SK-N-SH treated with all-trans-retinoic acid at 6 μM for 48 hours (cell line): ENCODE data around the gene SNED1.

Experiments used
- CSDC2 ChIP-seq: fragments of 250-450 bp; sonication (Bioruptor Pico); IDR thresholded peaks from 2 replicates; pipeline ENCODE4 v1.5.0; 2020; ENCODE audit warnings: mild to moderate bottlenecking, moderate library complexity
- OSR1 ChIP-seq: fragments of 250-450 bp; sonication (Bioruptor Pico); IDR thresholded peaks from 2 replicates; pipeline ENCODE4 v1.8.0; 2022; ENCODE audit warnings: moderate library complexity, mild to moderate bottlenecking, inconsistent platforms
- RARB ChIP-seq: fragments of 250-450 bp; sonication (Bioruptor Pico); IDR thresholded peaks from 2 replicates; pipeline ENCODE4 v1.8.0; 2021; ENCODE audit warnings: mild to moderate bottlenecking, moderate library complexity
- ZFP3 ChIP-seq: fragments of 250-450 bp; sonication (Bioruptor Pico); IDR thresholded peaks from 2 replicates; pipeline ENCODE4 v1.5.0; 2020; ENCODE audit warnings: mild to moderate bottlenecking, moderate library complexity
- ZFP30 ChIP-seq: fragments of 450-650 bp; formaldehyde crosslinking; IDR thresholded peaks from 2 replicates; pipeline ENCODE4 v1.5.0; 2022; ENCODE audit warnings: mild to moderate bottlenecking, moderate library complexity
- ZNF70 ChIP-seq: fragments of 450-650 bp; formaldehyde crosslinking; IDR thresholded peaks from 2 replicates; pipeline ENCODE4 v1.5.0; 2020; ENCODE audit warnings: mild to moderate bottlenecking, moderate library complexity
- ZNF8 ChIP-seq: fragments of 450-650 bp; formaldehyde crosslinking; IDR thresholded peaks from 2 replicates; pipeline ENCODE4 v1.5.0; 2020; ENCODE audit warnings: mild to moderate bottlenecking, moderate library complexity
- TF ChIP-seq, protein P1 (sequence below): fragments of 250-450 bp; sonication (Bioruptor Pico); IDR thresholded peaks from 2 replicates; pipeline ENCODE4 v1.8.0; 2020; ENCODE audit warnings: mild to moderate bottlenecking, moderate library complexity, borderline replicate concordance
- TF ChIP-seq, protein P2 (sequence below): fragments of 250-450 bp; sonication (Bioruptor Pico); IDR thresholded peaks from 2 replicates; pipeline ENCODE4 v1.5.1; 2021; ENCODE audit warnings: mild to moderate bottlenecking, moderate library complexity

- no peak for TF ChIP-seq ZFP3
- TF ChIP-seq, protein P1, sequence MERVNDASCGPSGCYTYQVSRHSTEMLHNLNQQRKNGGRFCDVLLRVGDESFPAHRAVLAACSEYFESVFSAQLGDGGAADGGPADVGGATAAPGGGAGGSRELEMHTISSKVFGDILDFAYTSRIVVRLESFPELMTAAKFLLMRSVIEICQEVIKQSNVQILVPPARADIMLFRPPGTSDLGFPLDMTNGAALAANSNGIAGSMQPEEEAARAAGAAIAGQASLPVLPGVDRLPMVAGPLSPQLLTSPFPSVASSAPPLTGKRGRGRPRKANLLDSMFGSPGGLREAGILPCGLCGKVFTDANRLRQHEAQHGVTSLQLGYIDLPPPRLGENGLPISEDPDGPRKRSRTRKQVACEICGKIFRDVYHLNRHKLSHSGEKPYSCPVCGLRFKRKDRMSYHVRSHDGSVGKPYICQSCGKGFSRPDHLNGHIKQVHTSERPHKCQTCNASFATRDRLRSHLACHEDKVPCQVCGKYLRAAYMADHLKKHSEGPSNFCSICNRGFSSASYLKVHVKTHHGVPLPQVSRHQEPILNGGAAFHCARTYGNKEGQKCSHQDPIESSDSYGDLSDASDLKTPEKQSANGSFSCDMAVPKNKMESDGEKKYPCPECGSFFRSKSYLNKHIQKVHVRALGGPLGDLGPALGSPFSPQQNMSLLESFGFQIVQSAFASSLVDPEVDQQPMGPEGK (CRISPR knock-in tag), result no peak
- no peak for TF ChIP-seq ZFP30 (CRISPR knock-in tag)
- TF ChIP-seq RARB (CRISPR knock-in tag), result no peak
- TF ChIP-seq ZNF70 (CRISPR knock-in tag), result no peak
- no peak for TF ChIP-seq ZNF8 (CRISPR knock-in tag)
- TF ChIP-seq CSDC2 (CRISPR knock-in tag), result no peak
- TF ChIP-seq OSR1 (CRISPR knock-in tag), result no peak
- TF ChIP-seq, protein P2, sequence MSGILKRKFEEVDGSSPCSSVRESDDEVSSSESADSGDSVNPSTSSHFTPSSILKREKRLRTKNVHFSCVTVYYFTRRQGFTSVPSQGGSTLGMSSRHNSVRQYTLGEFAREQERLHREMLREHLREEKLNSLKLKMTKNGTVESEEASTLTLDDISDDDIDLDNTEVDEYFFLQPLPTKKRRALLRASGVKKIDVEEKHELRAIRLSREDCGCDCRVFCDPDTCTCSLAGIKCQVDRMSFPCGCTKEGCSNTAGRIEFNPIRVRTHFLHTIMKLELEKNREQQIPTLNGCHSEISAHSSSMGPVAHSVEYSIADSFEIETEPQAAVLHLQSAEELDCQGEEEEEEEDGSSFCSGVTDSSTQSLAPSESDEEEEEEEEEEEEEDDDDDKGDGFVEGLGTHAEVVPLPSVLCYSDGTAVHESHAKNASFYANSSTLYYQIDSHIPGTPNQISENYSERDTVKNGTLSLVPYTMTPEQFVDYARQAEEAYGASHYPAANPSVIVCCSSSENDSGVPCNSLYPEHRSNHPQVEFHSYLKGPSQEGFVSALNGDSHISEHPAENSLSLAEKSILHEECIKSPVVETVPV (CRISPR knock-in tag), result no peak
Measured at GRCh38 chr2:241118737-241119505, 120.5 kb downstream of the SNED1 start.
